Activated T-helper 1 cell treated with anti-CD3 and anti-CD28 coated beads, Interleukin-12 subunit alpha, Interleukin-12 subunit beta, Interleukin-2, Interleukin-4 antibody, amounts not matched to agents 30 ng/mL and 10 ng/mL and 1 ng/mL, durations not matched to agents 14 hours and 24 hours and 36 hours (primary cell): ENCODE results near the gene RGL4. TPM values are rescaled to one million over a fixed set of nuclear protein-coding genes. Genes with fewer than 3 reads are reported as not detected.

Experiments used
- DNase-seq: peaks from one replicate; pipeline ENCODE4 v3.0.0; 2021; ENCODE audit warnings: low spot score
- H3K27ac Mint-ChIP-seq: one replicate; pipeline ENCODE4 v1.8.0; 2021; ENCODE audit warnings: mild to moderate bottlenecking, mixed read lengths
- H3K27me3 Mint-ChIP-seq: one replicate; pipeline ENCODE4 v1.8.0; 2022; ENCODE audit warnings: mild to moderate bottlenecking, moderate library complexity, mixed read lengths; ENCODE audit not compliant: insufficient read depth
- H3K36me3 Mint-ChIP-seq: one replicate; pipeline ENCODE4 v1.8.0; 2021; ENCODE audit warnings: low read depth, mixed read lengths
- H3K4me1 Mint-ChIP-seq: one replicate; pipeline ENCODE4 v1.8.0; 2021; ENCODE audit warnings: low read depth, mixed read lengths
- H3K4me3 Mint-ChIP-seq: one replicate; pipeline ENCODE4 v1.8.0; 2021; ENCODE audit warnings: mild to moderate bottlenecking, moderate library complexity, mixed read lengths
- H3K9me3 Mint-ChIP-seq: one replicate; pipeline ENCODE4 v1.8.0; 2021; ENCODE audit warnings: mixed read lengths
- intact Hi-C: fragments of 100-400 bp; cut with micrococcal nuclease; formaldehyde crosslinking; loops from one replicate; pipeline ENCODE4 v1.15.1; 2024
- total RNA-seq: library from RNA; stranded (reverse); gene quantifications from 2 replicates; pipeline ENCODE4 v1.2.3, GENCODE V29; 2022

The RGL4 gene
- total RNA-seq, 1 donor from 2014 or later, result 11.7 TPM

GRCh38 chr22:23744001-23744400 lies 53.2 kb downstream of the RGL4 start:
- H3K27ac Mint-ChIP-seq, result no peak overlapping the region
- H3K4me3 Mint-ChIP-seq, result no peak overlapping the region
- peaks cover 22% of the 10 kb centered on the region for H3K36me3 Mint-ChIP-seq
- no peaks in the 10 kb centered on the region for H3K4me1 Mint-ChIP-seq
- peaks cover 3% of the 10 kb centered on the region for H3K27me3 Mint-ChIP-seq
- peaks cover 14% of the 10 kb centered on the region for H3K9me3 Mint-ChIP-seq
- intact Hi-C loops, result no loop called here
- DNase-seq, result no peak

DNA sequence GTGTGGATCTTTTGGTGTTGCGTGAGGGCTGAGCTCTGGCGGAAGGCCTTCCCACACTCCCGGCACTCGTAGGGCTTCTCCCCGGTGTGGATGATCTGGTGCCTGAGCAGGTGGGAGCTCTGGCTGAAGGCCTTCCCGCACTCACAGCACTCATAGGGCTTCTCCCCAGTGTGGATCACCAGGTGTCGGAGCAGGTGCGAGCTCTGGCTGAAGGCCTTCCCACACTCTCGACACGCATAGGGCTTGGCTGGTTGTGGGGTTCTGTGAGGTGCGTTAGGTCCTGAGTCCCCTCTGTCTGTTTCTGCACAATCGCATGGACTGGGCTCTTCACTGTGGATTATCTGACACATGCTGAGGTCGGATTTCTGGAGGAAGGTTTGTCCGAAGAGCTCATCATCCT lies 53.7 kb downstream of the RGL4 start:
- H3K9me3 Mint-ChIP-seq, result peaks cover 14% of the 10 kb centered on the region
- intact Hi-C loops, result no loop called here

DNA sequence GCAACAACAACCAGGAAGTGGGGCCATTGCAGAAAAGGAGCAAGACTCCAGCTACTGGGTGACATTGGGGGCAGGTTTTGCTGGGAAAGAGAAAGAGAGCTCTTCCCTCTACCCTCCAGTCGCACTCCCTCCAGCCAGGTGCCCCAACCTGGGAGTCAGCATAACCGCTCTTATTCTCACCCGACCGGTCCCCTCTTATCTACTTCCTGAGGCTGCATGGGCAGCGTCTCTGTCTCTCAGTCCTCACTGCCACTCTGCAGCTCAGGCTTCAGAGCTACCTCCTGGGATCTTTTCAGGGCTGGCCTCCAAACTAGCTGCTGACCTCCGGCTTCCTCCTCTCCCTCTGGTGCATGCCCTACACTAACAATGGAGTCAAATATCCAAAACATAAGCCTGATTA lies 55.0 kb downstream of the RGL4 start:
- DNase-seq, result no peak
- no peak overlapping the region for H3K27ac Mint-ChIP-seq
- H3K27me3 Mint-ChIP-seq, result peaks cover 6% of the 10 kb centered on the region
- intact Hi-C loops, result no loop called here
- H3K9me3 Mint-ChIP-seq, result peaks cover 14% of the 10 kb centered on the region
- H3K36me3 Mint-ChIP-seq, result peaks cover 23% of the 10 kb centered on the region
- H3K4me1 Mint-ChIP-seq, result peaks cover 12% of the 10 kb centered on the region
- no peak overlapping the region for H3K4me3 Mint-ChIP-seq

More for the DNA sequence above, 53.7 kb downstream of the RGL4 start:
- Mint-ChIP-seq H3K27me3 (peaks cover 3% of the 10 kb centered on the region), H3K4me1 (peaks cover under 1% of the 10 kb centered on the region), H3K4me3 (no peak overlapping the region), H3K36me3 (peaks cover 22% of the 10 kb centered on the region), H3K27ac (no peak overlapping the region)
- no peak for DNase-seq

Other genes with a start within 250 kb of the RGL4 start
- not detected in 2 replicates for gene IGLL1, start 110.7 kb upstream of the RGL4 start, total RNA-seq
- 0.34 and 0.65 TPM in 2 replicates for gene DRICH1, start 58.7 kb upstream of the RGL4 start, total RNA-seq
- 2.1 and 2.2 TPM in 2 replicates for gene ZNF70, start 60.1 kb downstream of the RGL4 start, total RNA-seq
- gene VPREB3, start 63.4 kb downstream of the RGL4 start, total RNA-seq, result not detected in 2 replicates
- 0.29 and 0.49 TPM in 2 replicates for gene C22orf15, start 72.0 kb downstream of the RGL4 start, total RNA-seq
- gene CHCHD10, start 77.0 kb downstream of the RGL4 start, total RNA-seq, result 89.1 and 96.4 TPM in 2 replicates
- gene MMP11, start 81.8 kb downstream of the RGL4 start, total RNA-seq, result 0.34 and 0.69 TPM in 2 replicates
- 92.4 and 99.8 TPM in 2 replicates for gene SMARCB1, start 96.0 kb downstream of the RGL4 start, total RNA-seq
- 13.8 and 18.8 TPM in 2 replicates for gene DERL3, start 148.0 kb downstream of the RGL4 start, total RNA-seq
- 8.3 and 8.4 TPM in 2 replicates for gene SLC2A11, start 166.9 kb downstream of the RGL4 start, total RNA-seq
- gene MIF, start 203.4 kb downstream of the RGL4 start, total RNA-seq, result 1,136 and 1,212 TPM in 2 replicates